ENCODE data around the gene OR56B1. TPM values are rescaled to one million over a fixed set of nuclear protein-coding genes. Genes with fewer than 3 reads are reported as not detected.
"Not testable (repeated sequence)": the region's sequence is repeated elsewhere in the genome, so short reads cannot be mapped to it uniquely, and the experiment has no call there.

Gene OR56B1
- total RNA-seq, 2 experiments from 2014 or later: 0.31 to 0.40 TPM

- Mint-ChIP-seq H3K4me1 (peaks cover 60% of the 10 kb centered on the region), H3K27ac (peak overlapping the region; percentile 26), H3K27me3 (no peaks in the 10 kb centered on the region), H3K4me3 (no peak overlapping the region), H3K36me3 (ENCODE audit: low read depth) (peaks cover 80% of the 10 kb centered on the region), H3K9me3 (no peaks in the 10 kb centered on the region)
- ChIA-PET POLR2A (no interaction called here), CTCF (interaction anchor here (1.3 to 1.6 kb wide), 2 partner anchors 11 kb away, joined by 3 to 4 read pairs; no protein-coding TSS in a partner anchor)
- DNase-seq: no peak
Measured at GRCh38 chr11:5701055-5701577, 35.1 kb upstream of the OR56B1 start.

GRCh38 chr11:5703741-5704536 lies 32.3 kb upstream of the OR56B1 start:
- Mint-ChIP-seq H3K27ac (no peak overlapping the region), H3K9me3 (no peaks in the 10 kb centered on the region), H3K4me1 (peaks cover 44% of the 10 kb centered on the region), H3K4me3 (no peak overlapping the region), H3K27me3 (no peaks in the 10 kb centered on the region), H3K36me3 (ENCODE audit: low read depth) (peaks cover 74% of the 10 kb centered on the region)
- ChIA-PET POLR2A (no interaction called here), CTCF (interaction anchor here (0.7 kb wide), 1 partner anchor 74 kb away, joined by 3 read pairs; no protein-coding TSS in a partner anchor)
- DNase-seq: no peak

- H3K9me3 Mint-ChIP-seq: no peaks in the 10 kb centered on the region
- no peaks in the 10 kb centered on the region for H3K27me3 Mint-ChIP-seq
- no peak overlapping the region for H3K4me3 Mint-ChIP-seq
- ChIA-PET CTCF (no interaction called here), POLR2A (no interaction called here)
- H3K36me3 Mint-ChIP-seq (ENCODE audit: low read depth): peaks cover 76% of the 10 kb centered on the region
- H3K27ac Mint-ChIP-seq: no peak overlapping the region
- no peak for DNase-seq
- peaks cover 32% of the 10 kb centered on the region for H3K4me1 Mint-ChIP-seq
Measured at GRCh38 chr11:5705688-5706087, 30.6 kb upstream of the OR56B1 start.

- ChIA-PET CTCF (interaction anchor here (1.3 to 1.8 kb wide), 2 partner anchors 11 to 28 kb away, joined by 3 to 4 read pairs; partner anchors contain the start of gene TRIM5), POLR2A (no interaction called here)
Measured at GRCh38 chr11:5712507-5712906, 23.7 kb upstream of the OR56B1 start.

GRCh38 chr11:5713695-5714094 lies 22.6 kb upstream of the OR56B1 start:
- H3K27me3 Mint-ChIP-seq: no peaks in the 10 kb centered on the region
- peaks cover 6% of the 10 kb centered on the region for H3K9me3 Mint-ChIP-seq
- H3K4me3 Mint-ChIP-seq: no peak overlapping the region
- POLR2A ChIA-PET: no interaction called here
- DNase-seq: no peak
- peaks cover 2% of the 10 kb centered on the region for H3K4me1 Mint-ChIP-seq
- H3K36me3 Mint-ChIP-seq (ENCODE audit: low read depth): peaks cover 38% of the 10 kb centered on the region
- CTCF ChIA-PET: interaction anchor here (1.8 kb wide), 1 partner anchor 29 kb away, joined by 4 read pairs; the partner anchor contains the start of gene TRIM5
- H3K27ac Mint-ChIP-seq: no peak overlapping the region

More at GRCh38 chr11:5712507-5712906, 23.7 kb upstream of the OR56B1 start:
- peaks cover 2% of the 10 kb centered on the region for H3K9me3 Mint-ChIP-seq
- DNase-seq: no peak
- peaks cover 48% of the 10 kb centered on the region for H3K36me3 Mint-ChIP-seq (ENCODE audit: low read depth)
- no peak overlapping the region for H3K27ac Mint-ChIP-seq
- H3K4me1 Mint-ChIP-seq: peaks cover 8% of the 10 kb centered on the region
- H3K4me3 Mint-ChIP-seq: no peak overlapping the region
- no peaks in the 10 kb centered on the region for H3K27me3 Mint-ChIP-seq

GRCh38 chr11:5716518-5716917 lies 19.7 kb upstream of the OR56B1 start:
- H3K4me1 Mint-ChIP-seq, H3K9me3 Mint-ChIP-seq, CTCF ChIA-PET, DNase-seq, H3K4me3 Mint-ChIP-seq, H3K27ac Mint-ChIP-seq, H3K27me3 Mint-ChIP-seq, POLR2A ChIA-PET: not testable (repeated sequence)
- peaks cover 25% of the 10 kb centered on the region for H3K36me3 Mint-ChIP-seq (ENCODE audit: low read depth)

GRCh38 chr11:5719703-5720495 lies 16.3 kb upstream of the OR56B1 start:
- ChIA-PET POLR2A (no interaction called here), CTCF (interaction anchor here (0.7 kb wide), 1 partner anchor 11 kb away, joined by 3 read pairs; no protein-coding TSS in a partner anchor)
- no peak for DNase-seq
- no peak overlapping the region for H3K27ac Mint-ChIP-seq
- no peak overlapping the region for H3K4me3 Mint-ChIP-seq
- peaks cover 4% of the 10 kb centered on the region for H3K4me1 Mint-ChIP-seq
- peaks cover 13% of the 10 kb centered on the region for H3K36me3 Mint-ChIP-seq (ENCODE audit: low read depth)
- H3K27me3 Mint-ChIP-seq: peaks cover 4% of the 10 kb centered on the region
- H3K9me3 Mint-ChIP-seq: peaks cover 6% of the 10 kb centered on the region

- Mint-ChIP-seq H3K9me3 (peaks cover 4% of the 10 kb centered on the region), H3K4me3 (no peak overlapping the region), H3K4me1 (peaks cover 4% of the 10 kb centered on the region), H3K36me3 (ENCODE audit: low read depth) (peaks cover 7% of the 10 kb centered on the region), H3K27ac (no peak overlapping the region), H3K27me3 (peaks cover 4% of the 10 kb centered on the region)
- POLR2A ChIA-PET: no interaction called here
- CTCF ChIA-PET: no interaction called here
- no peak for DNase-seq
Measured at GRCh38 chr11:5722622-5723021, 13.6 kb upstream of the OR56B1 start.

GRCh38 chr11:5726351-5726750 lies 9.9 kb upstream of the OR56B1 start:
- Mint-ChIP-seq H3K27ac (no peak overlapping the region), H3K4me3 (no peak overlapping the region)

GRCh38 chr11:5727691-5728090 lies 8.6 kb upstream of the OR56B1 start:
- POLR2A ChIA-PET: no interaction called here
- no peaks in the 10 kb centered on the region for H3K36me3 Mint-ChIP-seq (ENCODE audit: low read depth)
- H3K27ac Mint-ChIP-seq: no peak overlapping the region
- DNase-seq: no peak
- H3K9me3 Mint-ChIP-seq: no peaks in the 10 kb centered on the region
- H3K4me1 Mint-ChIP-seq: no peaks in the 10 kb centered on the region
- peaks cover 4% of the 10 kb centered on the region for H3K27me3 Mint-ChIP-seq
- no peak overlapping the region for H3K4me3 Mint-ChIP-seq
- CTCF ChIA-PET: interaction anchor here (0.6 kb wide), 1 partner anchor 82 kb away, joined by 3 read pairs; no protein-coding TSS in a partner anchor

More at GRCh38 chr11:5726351-5726750, 9.9 kb upstream of the OR56B1 start:
- peaks cover 4% of the 10 kb centered on the region for H3K27me3 Mint-ChIP-seq
- H3K9me3 Mint-ChIP-seq: no peaks in the 10 kb centered on the region
- no peak for DNase-seq
- CTCF ChIA-PET: no interaction called here
- H3K36me3 Mint-ChIP-seq (ENCODE audit: low read depth): no peaks in the 10 kb centered on the region
- POLR2A ChIA-PET: no interaction called here
- no peaks in the 10 kb centered on the region for H3K4me1 Mint-ChIP-seq

GRCh38 chr11:5737091-5737490 lies 843 bp downstream of the OR56B1 start:
- Mint-ChIP-seq H3K27me3 (peaks cover 2% of the 10 kb centered on the region), H3K36me3 (ENCODE audit: low read depth) (no peaks in the 10 kb centered on the region), H3K27ac (no peak overlapping the region), H3K9me3 (peaks cover 2% of the 10 kb centered on the region), H3K4me1 (no peaks in the 10 kb centered on the region), H3K4me3 (no peak overlapping the region)
- POLR2A ChIA-PET: no interaction called here
- CTCF ChIA-PET: interaction anchor here (0.6 kb wide), 1 partner anchor 389 kb away, joined by 3 read pairs; no protein-coding TSS in a partner anchor
- no peak for DNase-seq

GRCh38 chr11:5737670-5738392 lies 1.6 kb downstream of the OR56B1 start:
- Mint-ChIP-seq H3K36me3 (ENCODE audit: low read depth) (no peaks in the 10 kb centered on the region), H3K9me3 (peaks cover 4% of the 10 kb centered on the region), H3K27ac (no peak overlapping the region), H3K4me1 (no peaks in the 10 kb centered on the region), H3K4me3 (no peak overlapping the region), H3K27me3 (peaks cover 6% of the 10 kb centered on the region)
- no peak for DNase-seq
- ChIA-PET POLR2A (no interaction called here), CTCF (interaction anchor here (0.6 kb wide), 1 partner anchor 388 kb away, joined by 3 read pairs; no protein-coding TSS in a partner anchor)

Measured in activated CD4-positive, alpha-beta T cell treated with anti-CD3 and anti-CD28 coated beads, Interleukin-2, amount 10 ng/mL, durations not matched to agents 7 days and 5 days (primary cell).